GM21360 (cell line): ENCODE results near the gene VAPB.
"Not testable (repeated sequence)": the region's sequence is repeated elsewhere in the genome, so short reads cannot be mapped to it uniquely, and the experiment has no call there.

Source experiments
- ATAC-seq: cut with Tn5 transposase; IDR thresholded peaks from one replicate; pipeline ENCODE4 v1.9.1; 2021; ENCODE audit warnings: mild to moderate bottlenecking, moderate library complexity; ENCODE audit not compliant: unreplicated experiment

The VAPB gene

DNA sequence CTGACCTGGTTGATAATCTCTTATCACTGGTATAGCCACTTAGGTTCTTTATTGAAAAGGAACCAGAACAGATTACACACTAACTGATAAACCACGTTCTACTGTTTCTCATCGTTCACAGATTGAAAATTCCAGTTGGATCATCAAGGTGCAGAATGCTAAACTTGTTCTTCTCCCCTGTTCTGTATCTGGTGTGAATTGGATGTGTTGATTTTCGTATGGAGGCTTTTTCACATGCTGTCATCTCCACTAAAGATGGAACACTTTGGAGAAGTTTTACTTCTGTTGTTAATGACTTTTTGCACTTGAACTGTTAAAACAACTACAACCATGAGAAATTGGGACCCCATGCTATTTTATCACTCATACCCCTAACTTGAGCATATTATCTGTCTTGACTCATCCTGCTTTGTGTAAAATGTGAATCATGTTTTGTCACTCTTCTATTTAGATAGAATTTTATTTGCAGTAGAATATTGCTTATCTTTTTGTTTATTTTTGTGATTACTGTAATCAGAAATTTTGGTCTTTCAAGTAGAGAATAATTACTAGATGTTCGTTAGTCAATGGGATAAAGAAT is 17.5 kb downstream of the VAPB start:
- no peak for ATAC-seq

DNA sequence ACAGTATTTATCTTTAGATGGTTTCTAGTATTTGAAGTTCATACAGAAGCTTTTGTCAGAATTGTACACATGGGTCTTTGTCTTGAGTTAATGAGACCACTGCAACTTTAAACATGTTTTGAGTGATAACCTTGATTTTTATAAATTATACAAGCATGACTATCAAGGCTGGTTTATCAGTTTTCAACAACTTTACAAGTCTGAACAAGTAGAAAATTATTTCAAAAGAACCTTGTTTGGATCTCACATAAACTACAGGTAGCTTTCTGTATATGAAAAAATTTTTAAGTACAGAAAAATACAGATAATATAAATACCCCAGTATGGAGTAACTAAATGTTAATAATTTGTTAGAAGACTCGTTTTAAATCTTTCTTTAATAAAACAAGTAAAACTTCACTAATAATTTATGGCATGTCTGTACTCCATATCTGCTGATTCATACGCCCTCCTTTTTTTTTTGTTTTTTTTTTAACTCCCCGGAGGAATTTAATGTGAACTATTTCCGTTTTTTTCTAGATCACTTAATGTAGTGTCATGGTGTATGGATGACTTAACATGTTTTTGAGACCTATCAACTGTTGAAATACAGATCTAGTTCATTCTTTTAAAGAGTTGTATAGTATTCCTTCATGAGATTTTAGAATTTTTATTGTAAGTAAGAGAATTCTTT is 18.3 kb downstream of the VAPB start:
- ATAC-seq: no peak

DNA sequence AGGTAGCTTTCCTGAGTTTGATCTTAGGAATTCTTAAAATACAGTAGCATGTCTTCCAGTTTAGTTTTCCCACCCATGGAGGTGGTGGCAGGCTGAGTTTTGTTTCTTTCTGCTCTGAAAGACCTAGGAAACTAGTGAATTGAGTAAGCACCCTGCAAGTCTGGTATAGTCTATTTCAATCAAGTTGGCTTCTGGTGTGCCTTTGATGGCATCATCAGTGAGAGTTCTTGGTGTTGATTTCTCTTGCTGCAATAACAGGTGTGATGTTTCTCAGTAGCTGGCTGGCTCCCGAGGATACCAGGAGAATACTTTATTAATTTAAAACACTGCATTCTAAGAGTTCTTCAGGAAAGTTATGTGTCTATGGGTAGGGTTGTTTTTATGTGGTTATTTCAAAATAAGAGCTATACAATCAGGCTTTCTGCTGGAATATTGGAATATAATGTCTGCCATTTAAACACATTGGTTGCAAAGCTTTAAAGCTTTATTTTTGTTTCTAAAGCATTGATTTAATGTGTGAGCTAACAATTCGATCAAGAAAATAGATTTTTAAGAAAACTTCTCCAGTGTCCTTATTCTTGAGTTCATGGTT is 19.0 kb downstream of the VAPB start:
- peak; percentile 57 for ATAC-seq

DNA sequence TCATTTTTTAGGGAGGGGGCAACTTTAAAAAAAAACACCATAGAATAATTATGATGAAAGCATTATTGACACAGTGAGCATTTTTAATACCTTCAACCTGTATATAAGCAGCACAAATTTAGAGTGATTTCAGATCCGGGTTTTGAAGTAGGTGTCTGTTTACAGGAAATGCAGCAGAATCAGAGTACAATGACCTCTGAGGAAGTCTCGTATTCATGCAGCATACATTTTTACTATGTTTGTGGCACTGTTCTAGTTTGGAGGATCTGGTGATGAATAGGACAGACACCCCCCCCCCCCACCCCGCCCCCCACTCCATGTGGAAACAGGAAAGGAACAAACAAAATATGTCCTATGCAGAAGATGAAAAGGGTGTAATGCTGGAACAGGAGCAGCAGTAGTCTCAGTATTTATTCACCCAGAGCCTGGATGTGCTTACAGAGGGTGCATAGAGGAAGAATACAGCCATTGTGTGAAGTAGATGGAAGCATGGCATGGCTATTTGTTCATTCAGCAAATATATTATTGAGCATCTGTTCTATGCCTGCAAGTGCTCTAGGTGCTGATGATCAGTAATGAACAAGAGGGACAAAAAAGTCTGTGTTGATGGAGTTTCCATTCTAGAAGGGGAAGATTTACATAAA is 19.7 kb downstream of the VAPB start:
- ATAC-seq: no peak

- not testable (repeated sequence) for ATAC-seq
Measured at GRCh38 chr20:58414216-58414615, 25.2 kb downstream of the VAPB start.

DNA sequence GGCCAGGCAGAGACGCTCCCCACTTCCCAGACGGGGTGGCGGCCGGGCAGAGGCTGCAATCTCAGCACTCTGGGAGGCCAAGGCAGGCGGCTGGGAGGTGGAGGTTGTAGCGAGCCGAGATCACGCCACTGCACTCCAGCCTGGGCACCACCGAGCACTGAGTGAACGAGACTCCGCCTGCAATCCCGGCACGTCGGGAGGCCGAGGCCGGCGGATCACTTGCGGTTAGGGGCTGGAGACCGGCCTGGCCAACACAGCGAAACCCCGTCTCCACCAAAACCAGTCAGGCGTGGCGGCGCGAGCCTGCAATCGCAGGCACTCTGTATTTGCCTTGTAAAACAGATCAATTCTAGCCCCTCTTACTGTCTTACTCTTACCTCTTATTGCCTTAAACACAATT is 25.8 kb downstream of the VAPB start:
- not testable (repeated sequence) for ATAC-seq

- no peak for ATAC-seq
Measured at GRCh38 chr20:58416057-58416456, 27.0 kb downstream of the VAPB start.

- no peak for ATAC-seq
Measured at GRCh38 chr20:58416835-58417234, 27.8 kb downstream of the VAPB start.

- no peak for ATAC-seq
Measured at GRCh38 chr20:58417438-58417837, 28.4 kb downstream of the VAPB start.

DNA sequence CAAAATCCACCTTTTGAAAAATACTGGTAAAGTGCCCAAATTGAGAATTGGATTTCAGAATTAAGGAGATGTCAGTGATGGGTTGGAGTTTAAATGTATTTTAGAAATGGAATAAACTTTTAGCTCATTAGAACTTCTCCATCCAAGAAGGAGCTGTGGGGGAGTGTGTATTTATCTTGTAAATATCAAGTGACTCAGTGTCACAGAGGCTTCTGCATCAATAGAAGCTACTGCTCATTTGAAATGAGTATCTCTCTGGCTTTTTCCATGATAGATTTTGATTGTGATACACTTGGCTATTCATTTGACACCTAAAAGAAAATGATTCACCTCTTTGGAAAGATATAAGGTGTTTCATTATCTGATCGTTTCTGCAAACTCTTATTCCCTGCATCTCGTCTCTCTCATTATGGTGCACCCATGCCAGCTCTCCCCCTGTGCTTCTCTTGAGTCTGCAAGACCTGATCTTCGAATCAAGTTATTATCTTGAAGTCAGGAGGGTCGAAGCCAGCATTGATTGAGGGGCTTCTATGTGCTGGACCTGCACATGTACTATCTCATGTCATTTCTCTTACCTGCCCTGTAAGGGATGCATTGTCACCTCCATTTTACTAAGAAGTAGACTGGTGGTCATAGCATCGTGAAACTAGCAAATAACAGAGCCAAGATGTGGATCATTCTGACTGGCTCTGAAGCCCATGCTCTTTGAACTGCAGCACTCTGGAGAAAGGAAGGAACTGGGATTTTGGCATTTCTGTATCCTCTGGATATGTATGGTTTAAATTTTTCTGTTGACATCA is 30.1 kb downstream of the VAPB start:
- ATAC-seq: no peak

- no peak for ATAC-seq
Measured at GRCh38 chr20:58420798-58421496, 31.9 kb downstream of the VAPB start.

- ATAC-seq: no peak
Measured at GRCh38 chr20:58421497-58421850, 32.4 kb downstream of the VAPB start.

DNA sequence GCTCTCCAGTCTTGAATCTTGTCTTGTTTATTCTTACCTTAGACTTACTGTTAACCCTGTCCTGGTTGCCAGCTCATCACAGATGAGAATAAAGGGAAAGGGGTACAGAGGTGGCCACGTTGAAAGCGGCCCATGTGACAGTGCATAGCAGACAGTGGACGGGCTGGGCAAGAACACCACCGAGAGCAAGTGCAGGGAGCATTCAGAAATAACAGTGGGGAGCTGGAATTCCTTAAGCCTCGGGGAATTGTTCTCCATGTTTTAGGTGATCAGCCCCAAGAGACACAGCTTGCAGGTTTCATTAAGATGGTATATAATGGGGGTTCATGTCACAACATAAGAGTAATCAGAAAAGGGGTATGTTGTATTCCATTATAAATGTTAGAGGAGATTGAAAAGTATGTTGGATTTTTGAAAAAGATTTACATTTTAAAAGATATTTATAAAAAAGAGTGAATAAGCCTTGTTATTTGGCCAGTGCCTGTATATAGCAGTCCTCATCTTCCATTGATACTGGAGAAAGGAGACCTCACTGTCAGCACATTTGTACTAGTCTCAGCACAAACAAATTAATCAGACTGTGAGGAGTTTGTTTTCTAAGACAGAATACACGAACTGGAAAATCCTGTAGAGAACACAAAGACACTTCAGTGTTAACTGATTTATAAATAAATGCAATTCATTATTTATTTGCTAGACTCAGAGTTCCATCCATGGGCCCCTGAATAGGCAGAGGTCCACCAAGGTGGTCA is 35.4 kb downstream of the VAPB start:
- ATAC-seq: no peak

DNA sequence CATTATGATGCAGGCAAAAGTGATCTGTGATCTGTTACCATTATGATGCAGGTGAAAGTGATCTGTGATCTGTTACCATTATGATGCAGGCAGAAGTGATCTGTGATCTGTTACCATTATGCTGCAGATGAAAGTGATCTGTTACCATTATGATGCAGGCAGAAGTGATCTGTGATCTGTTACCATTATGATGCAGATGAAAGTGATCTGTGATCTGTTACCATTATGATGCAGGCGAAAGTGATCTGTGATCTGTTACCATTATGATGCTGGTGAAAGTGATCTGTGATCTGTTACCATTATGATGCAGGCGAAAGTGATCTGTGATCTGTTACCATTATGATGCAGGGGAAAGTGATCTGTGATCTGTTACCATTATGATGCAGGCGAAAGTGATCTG is 38.5 kb downstream of the VAPB start:
- not testable (repeated sequence) for ATAC-seq

DNA sequence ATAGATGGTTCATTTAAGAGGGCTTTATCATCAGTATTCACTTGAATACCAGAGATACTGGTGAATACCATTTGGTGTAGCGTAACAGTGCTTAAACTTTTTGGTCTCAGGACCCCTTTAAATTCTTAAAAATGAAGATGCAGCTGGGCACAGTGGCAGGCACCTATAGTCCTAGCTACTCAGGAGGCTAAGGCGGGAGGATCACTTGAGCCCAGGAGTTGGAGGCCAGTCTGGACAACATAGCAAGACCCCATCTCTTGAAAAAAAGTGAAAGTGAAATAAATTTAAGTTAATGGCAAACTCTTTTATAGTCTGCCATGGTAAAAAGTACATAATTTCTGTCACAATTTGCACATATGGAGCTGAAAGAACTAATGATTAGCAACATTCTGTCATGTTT is 39.3 kb downstream of the VAPB start:
- no peak for ATAC-seq

GRCh38 chr20:58429303-58429702 is 40.3 kb downstream of the VAPB start:
- no peak for ATAC-seq

DNA sequence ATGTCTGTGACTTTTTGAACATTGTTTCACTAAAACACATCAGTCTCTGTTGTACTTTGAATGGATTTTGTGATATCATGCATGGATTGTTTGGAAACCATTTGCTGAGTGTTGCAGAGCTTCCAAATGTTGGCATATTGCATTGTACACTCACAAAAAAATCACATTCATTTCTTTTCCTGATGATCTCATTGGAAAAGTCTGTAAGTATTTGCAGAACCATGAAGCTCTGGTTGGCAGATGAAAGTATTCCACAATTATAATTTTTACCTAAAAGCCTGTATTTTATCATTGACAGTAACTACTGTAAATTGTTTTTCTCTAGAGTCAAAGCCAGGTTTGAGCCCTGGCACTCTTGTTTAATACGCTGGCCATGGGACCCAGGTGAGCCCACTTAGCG is 42.1 kb downstream of the VAPB start:
- no peak for ATAC-seq

DNA sequence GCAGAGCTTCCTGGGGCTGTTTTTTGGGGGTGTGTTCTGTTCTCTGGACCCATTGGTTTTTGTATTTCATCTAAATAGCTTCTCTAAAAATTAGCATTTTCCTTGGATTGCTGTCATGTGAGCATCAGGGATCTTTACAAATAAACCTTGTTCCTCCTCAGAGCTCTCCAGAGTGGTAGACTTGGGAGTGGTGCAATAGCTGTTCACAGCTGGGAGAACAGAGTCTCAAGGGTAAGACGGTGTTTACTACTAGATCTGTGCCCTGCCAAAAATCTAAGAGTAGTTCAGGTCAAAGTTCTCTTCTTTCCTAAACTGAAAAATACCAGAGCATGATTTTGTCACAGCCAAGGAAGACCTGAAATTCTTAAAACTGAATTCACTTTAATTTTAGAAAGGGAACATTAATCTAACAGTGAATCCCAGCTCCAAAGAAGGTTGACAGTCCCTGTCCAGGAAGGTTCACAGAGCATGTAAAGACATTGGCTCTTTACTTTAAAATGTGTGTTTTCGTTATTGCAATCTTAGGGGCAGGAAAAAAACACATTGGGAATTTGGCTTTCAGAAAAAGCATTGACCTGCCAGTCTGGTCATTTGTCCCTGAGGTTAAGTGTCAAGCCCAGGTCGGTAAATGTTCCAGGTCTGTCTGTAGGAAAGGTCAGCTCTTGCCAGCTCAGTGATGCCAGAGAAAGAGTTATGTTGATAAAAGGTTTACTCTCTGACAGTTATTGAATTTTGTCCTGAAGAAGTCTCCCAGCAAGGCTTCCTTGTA is 43.3 kb downstream of the VAPB start:
- ATAC-seq: no peak

DNA sequence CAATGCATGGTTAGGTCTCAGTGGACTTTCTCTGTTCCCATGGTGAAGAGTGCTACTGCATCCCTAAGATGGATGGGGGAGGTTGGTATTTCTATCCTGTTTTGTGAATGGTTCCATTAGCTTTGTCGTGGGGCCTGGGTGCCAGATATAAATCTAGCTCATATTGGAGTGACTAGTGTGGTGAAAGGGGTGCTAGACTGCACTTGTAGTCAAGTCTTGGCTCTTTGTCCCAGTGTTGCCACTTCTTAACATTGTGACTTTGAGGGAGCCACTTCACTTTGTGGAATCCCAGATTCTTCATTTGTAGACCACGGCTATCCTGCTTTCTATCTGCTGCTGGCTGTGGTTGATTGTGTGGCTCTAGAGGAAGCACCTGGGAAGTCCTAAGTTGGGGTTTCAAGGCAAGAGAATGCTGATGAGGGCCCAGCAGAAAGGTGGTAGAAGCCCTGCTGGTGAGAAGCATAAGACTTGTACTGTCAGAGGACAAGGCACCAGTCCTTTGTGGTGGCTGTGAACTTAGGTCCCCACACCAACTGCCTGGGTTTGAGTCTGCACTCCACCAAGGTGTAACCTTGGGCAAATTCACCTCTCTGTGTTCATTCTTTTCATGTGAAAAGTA is 44.1 kb downstream of the VAPB start:
- no peak for ATAC-seq
